NB4 (cell line): ENCODE data around the gene ZNF331.
A peak's percentile ranks its signal among the peaks of the same experiment; 100 is the strongest.

Experiments
- DNase-seq: peaks from one replicate; pipeline ENCODE4 v3.0.0; 2010; ENCODE audit warnings: low read depth
- H3K4me3 ChIP-seq: one replicate; pipeline ENCODE4 v1.5.1; 2011; ENCODE audit warnings: mild to moderate bottlenecking, low read depth, low read length, moderate library complexity
- MYC ChIP-seq: IDR thresholded peaks from 2 replicates; pipeline ENCODE4 v1.6.1; 2011; ENCODE audit warnings: low read depth, low read length
- POLR2A ChIP-seq: IDR thresholded peaks from 2 replicates; pipeline ENCODE4 v1.6.1; 2011; ENCODE audit warnings: mild to moderate bottlenecking; ENCODE audit not compliant: insufficient read length; ENCODE audit errors: extremely low read depth
- TF ChIP-seq, protein P1 (sequence below): IDR thresholded peaks from one replicate; pipeline ENCODE4 v1.5.1; 2012; ENCODE audit warnings: low read depth, low read length
- TF ChIP-seq, protein P2 (sequence below): IDR thresholded peaks from 2 replicates; pipeline ENCODE4 v1.6.1; 2011; ENCODE audit warnings: low read depth, low read length

Gene ZNF331

DNA sequence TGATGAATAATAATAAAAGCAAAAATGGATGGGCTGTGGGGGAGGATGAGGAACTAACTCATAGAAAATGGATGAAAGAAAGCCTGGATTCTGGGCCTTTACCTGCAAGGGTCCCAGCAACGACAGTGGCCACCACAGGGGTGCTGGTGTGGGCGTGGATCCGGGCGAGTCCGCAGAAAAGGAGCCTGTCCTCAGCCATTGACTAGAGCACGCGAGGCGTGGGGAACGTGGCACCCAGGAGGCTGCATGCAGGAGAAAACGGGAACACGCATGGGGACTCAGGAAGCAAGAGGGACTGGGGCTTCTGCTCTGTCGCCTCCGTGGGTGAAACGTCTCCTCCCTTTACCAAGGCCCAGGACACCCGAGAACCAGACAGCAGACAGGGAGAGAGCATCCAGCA, 68.1 kb downstream of the ZNF331 start:
- no peak for DNase-seq
- TF ChIP-seq, protein P1, sequence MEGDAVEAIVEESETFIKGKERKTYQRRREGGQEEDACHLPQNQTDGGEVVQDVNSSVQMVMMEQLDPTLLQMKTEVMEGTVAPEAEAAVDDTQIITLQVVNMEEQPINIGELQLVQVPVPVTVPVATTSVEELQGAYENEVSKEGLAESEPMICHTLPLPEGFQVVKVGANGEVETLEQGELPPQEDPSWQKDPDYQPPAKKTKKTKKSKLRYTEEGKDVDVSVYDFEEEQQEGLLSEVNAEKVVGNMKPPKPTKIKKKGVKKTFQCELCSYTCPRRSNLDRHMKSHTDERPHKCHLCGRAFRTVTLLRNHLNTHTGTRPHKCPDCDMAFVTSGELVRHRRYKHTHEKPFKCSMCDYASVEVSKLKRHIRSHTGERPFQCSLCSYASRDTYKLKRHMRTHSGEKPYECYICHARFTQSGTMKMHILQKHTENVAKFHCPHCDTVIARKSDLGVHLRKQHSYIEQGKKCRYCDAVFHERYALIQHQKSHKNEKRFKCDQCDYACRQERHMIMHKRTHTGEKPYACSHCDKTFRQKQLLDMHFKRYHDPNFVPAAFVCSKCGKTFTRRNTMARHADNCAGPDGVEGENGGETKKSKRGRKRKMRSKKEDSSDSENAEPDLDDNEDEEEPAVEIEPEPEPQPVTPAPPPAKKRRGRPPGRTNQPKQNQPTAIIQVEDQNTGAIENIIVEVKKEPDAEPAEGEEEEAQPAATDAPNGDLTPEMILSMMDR: no peak
- TF ChIP-seq MYC (no peak), POLR2A (no peak)
- TF ChIP-seq, protein P2, sequence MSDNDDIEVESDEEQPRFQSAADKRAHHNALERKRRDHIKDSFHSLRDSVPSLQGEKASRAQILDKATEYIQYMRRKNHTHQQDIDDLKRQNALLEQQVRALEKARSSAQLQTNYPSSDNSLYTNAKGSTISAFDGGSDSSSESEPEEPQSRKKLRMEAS: no peak
- H3K4me3 ChIP-seq: no peak overlapping the region

DNA sequence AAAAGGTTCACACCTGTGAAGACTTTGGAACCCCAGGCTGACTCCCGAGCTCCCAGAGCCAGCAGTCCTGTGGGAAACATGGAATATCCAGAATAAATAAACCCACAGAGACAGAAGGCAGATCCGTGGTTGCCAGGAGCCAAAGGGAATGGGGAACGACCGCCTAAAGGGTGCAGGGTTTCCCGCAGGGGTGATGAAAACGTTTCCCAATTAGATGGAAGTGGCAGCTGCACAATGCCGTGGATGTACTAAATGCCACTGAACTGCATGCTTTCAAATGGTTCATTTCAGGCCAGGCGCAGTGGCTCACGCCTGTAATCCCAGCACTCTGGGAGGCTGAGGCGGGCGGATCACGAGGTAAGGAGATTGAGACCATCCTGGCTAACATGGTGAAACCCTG, 70.4 kb downstream of the ZNF331 start:
- DNase-seq: no peak
- no peak overlapping the region for H3K4me3 ChIP-seq
- TF ChIP-seq MYC (no peak), POLR2A (no peak)
- TF ChIP-seq, protein P1: no peak
- TF ChIP-seq, protein P2: no peak

DNA sequence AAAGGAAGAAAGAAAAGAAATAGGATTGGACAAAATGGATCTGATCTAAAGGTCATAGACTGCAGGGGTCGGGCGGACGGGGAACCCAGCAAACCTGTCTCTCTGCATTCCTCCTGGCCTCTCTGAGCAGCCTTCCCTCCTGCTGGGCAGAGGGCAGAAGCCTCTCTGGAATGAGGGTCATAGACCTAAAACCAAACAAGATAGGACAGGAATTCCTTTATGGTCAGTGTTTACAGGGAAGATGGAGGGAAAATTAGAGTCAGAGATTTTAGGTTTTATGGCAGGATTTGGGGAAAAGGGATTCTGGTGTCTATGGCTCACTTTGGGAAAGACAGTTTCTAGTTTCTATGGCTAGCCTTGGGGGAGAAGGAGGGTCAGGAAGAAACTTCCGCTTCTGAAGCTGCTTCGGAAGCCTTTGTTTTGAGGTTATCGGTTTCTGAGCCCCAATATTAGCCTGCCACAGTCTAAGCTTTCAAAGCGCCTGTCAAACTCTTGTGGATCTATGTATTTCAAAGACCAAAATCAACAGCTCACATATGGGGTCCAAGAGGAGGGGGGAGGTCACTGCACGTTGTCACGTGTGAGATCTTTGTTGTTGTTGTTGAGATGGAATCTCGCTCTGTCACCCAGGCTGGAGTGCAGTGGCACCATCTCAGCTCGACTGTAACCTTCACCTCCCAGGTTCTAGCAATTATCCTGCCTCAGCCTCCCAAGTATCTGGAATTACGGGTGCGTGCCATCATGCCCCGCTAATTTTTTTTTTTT, 75.0 kb downstream of the ZNF331 start:
- TF ChIP-seq, protein P1: no peak
- no peak for TF ChIP-seq MYC
- TF ChIP-seq POLR2A: no peak
- TF ChIP-seq, protein P2: no peak
- no peak for DNase-seq
- H3K4me3 ChIP-seq: no peak overlapping the region

DNA sequence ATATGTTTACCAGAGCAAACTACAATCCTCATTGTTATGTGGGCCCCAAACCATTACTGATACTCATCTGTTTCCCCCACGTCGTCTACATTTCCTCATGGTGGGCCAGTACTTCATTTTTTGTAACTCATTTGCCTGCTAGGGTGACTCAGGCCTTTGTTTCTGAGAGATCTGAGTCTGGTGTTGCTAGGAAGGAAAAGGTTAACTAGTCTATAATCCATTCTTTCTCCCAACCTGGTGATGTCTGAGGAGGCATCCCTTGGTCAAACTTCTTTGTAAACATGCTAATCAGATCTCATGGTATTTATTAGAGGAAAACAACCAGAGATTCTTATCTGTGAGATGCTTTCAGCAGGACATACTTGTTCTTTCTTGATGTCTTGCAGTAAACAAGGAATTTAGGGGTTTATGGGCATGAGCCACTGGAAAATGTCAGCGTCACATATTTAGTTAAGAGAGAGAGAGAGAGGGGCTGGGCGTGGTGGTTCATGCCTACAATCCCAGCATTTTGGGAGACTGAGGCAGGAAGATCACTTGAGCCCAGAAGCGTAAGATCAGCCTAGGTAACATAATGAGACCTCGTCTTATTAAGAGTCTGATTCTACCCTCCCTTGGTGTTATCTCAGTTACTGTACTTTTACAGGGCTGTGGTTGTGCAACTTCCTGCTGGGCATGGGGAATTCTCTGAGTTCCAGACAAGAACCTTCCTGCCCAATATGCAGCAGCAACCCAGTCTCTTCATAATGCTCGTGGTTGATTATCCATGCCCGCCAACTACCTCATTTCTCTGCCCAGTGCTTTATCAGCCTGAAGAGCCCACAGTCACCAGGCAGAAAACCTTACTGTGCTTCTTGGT, 84.2 kb downstream of the ZNF331 start:
- no peak overlapping the region for H3K4me3 ChIP-seq
- DNase-seq: peak; percentile 21
- TF ChIP-seq POLR2A (no peak), MYC (no peak)
- TF ChIP-seq, protein P1: no peak
- TF ChIP-seq, protein P2: no peak

DNA sequence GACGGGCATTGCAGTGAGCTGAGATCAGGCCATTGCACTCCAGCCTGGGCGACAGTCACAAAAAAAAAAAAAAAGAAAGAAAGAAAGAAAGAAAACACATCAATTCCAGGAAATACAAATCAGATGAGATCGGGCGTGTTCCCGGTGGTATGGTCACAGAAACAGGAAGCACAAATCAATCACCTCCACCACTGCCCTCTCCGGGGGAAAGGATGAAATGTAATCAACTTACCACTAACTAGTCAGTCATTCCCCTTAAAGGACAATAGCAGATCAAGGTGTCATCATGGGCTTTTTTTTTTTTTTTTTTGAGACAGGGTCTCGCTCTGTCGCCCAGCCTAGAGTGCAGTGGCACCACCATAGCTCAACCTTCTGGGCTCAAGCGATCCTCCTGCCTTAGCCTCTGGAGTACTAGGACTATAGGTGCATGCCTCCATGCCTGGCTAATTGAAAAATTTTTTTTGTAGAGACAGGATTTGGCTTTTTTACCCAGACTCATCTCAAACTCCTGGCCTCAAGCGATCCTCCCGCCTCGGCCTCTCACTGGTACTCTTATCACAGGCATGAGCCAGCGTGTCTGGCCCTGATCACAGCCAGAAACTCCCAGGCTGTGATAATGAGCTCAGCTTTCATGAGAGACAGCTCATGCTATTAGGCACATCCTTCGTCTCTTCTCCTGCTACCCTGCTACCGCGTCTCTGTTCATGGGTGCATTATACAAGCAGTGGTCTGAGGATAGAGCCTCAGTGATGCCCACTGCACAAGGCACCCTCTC, 87.0 kb downstream of the ZNF331 start:
- TF ChIP-seq MYC (no peak), POLR2A (no peak)
- TF ChIP-seq, protein P1: no peak
- TF ChIP-seq, protein P2: no peak
- peak; percentile 19 for DNase-seq
- H3K4me3 ChIP-seq: no peak overlapping the region
